Large intestine (tissue), 3 donors: Measurements from ENCODE around the gene IRF4. TPM values are rescaled to one million over a fixed set of nuclear protein-coding genes. Genes with fewer than 3 reads are reported as not detected.
"Not testable (repeated sequence)": the region's sequence is repeated elsewhere in the genome, so short reads cannot be mapped to it uniquely, and the experiment has no call there.

ENCODE experiments used
- DNase-seq, 2 donors: peaks; one replicate each; pipeline versions ENCODE4 v3.0.0 to v3.0.0-alpha.2; 2013
- H3K27ac ChIP-seq: one replicate; pipeline ENCODE4 v1.5.1; 2013; ENCODE audit warnings: low read length
- H3K27me3 ChIP-seq: 2 replicates; pipeline ENCODE4 v1.6.1; 2013; ENCODE audit warnings: low read length; ENCODE audit not compliant: control insufficient read depth, insufficient read depth
- H3K36me3 ChIP-seq: 2 replicates; pipeline ENCODE4 v1.6.1; 2013; ENCODE audit warnings: low read length; ENCODE audit not compliant: control insufficient read depth, insufficient read depth
- H3K4me1 ChIP-seq: one replicate; pipeline ENCODE4 v1.6.1; 2013; ENCODE audit warnings: low read length; ENCODE audit not compliant: control insufficient read depth, insufficient read depth
- H3K4me3 ChIP-seq: one replicate; pipeline ENCODE4 v1.5.1; 2013; ENCODE audit warnings: low read length
- H3K9me3 ChIP-seq: one replicate; pipeline ENCODE4 v1.6.1; 2013; ENCODE audit warnings: mild to moderate bottlenecking, low read depth, low read length, moderate library complexity; ENCODE audit not compliant: control insufficient read depth
- WGBS: methylation state at CpG from one replicate; pipeline ENCODE4 v1.1.5; 2013; ENCODE audit warnings: low lambda C conversion rate; ENCODE audit not compliant: insufficient coverage; 5-methylcytosine and 5-hydroxymethylcytosine counted together
- polyA plus RNA-seq: library from polyadenylated mRNA; unstranded; fragments of 120-200 nt; gene quantifications from one replicate; pipeline ENCODE4 v1.2.1, GENCODE V29; 2013

The IRF4 gene
- polyA plus RNA-seq, 1 donor = 0.21 TPM

- no peaks in the 10 kb centered on the region for H3K27me3 ChIP-seq
- H3K9me3 ChIP-seq = peaks cover 9% of the 10 kb centered on the region
- no peak overlapping the region for H3K27ac ChIP-seq
- no peak for DNase-seq
- no peaks in the 10 kb centered on the region for H3K36me3 ChIP-seq
- H3K4me1 ChIP-seq = no peaks in the 10 kb centered on the region
- no CpG with 5 or more reads among the region's 39 CpGs for WGBS
- H3K4me3 ChIP-seq = no peak overlapping the region
These were observed 32.3 kb downstream of the IRF4 start for GRCh38 chr6:423799-424345.

DNA sequence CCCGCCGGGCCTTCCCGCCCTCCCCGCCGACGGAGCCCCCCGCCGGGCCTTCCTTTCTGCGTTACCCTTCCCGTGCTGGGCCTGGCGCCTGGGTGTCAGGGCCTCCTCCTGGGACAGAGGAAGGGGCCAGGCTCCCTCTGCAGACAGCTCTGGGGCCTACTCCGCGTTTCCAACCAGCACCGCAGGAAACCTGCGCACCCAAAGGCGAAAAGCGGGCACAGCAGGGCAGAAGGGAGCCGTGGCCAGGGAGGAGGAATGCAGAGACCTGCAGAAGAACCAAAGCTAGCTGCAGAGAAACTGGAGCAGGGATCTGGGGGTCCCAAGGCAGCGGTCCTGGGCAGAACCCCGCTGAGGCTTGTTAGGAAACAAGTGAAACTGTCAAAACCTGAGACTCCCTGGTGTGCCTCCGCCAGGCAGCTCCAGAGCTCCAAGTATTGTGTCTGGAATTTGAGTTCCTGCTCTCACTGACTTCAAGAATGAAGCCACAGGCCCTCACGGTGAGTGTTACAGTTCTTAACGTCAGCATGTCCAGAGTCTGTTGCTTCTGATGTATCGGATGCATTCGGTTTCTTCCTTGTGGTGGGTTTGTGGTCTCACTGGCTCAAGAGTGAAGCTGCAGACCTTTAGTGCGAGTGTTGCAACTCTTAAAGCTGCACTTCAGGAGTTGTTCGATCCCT is 33.3 kb downstream of the IRF4 start:
- no peak overlapping the region for H3K4me3 ChIP-seq
- H3K27ac ChIP-seq = no peak overlapping the region
- H3K4me1 ChIP-seq = no peaks in the 10 kb centered on the region
- peaks cover 9% of the 10 kb centered on the region for H3K9me3 ChIP-seq
- no CpG with 5 or more reads among the region's 27 CpGs for WGBS
- H3K36me3 ChIP-seq = no peaks in the 10 kb centered on the region
- no peak for DNase-seq
- no peaks in the 10 kb centered on the region for H3K27me3 ChIP-seq

DNA sequence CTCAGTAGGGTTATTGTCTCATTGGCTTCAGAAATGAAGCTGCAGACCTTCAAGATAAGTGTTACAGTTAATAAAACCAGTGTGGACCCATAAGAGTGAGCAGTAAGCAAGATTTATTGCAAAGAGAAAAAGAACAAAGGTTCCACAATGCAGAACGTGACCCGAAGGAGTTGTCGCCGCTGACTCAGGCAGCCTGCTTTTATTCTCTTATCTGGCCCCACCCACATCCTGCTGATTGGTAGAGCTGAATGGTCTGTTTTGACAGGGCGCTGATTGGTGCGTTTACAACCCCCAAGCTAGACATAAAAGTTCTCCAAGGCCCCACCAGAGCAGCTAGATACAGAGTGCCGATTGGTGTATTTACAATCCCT is 33.9 kb downstream of the IRF4 start:
- H3K4me1 ChIP-seq, DNase-seq, H3K27ac ChIP-seq, H3K36me3 ChIP-seq, H3K4me3 ChIP-seq, H3K27me3 ChIP-seq, H3K9me3 ChIP-seq: not testable (repeated sequence)
- WGBS = no CpG with 5 or more reads among the region's 7 CpGs

GRCh38 chr6:426198-426738 is 34.7 kb downstream of the IRF4 start:
- not testable (repeated sequence) for H3K4me1 ChIP-seq, H3K27me3 ChIP-seq, H3K36me3 ChIP-seq, H3K9me3 ChIP-seq, H3K4me3 ChIP-seq, H3K27ac ChIP-seq, DNase-seq
- WGBS = no CpG with 5 or more reads among the region's 45 CpGs

DNA sequence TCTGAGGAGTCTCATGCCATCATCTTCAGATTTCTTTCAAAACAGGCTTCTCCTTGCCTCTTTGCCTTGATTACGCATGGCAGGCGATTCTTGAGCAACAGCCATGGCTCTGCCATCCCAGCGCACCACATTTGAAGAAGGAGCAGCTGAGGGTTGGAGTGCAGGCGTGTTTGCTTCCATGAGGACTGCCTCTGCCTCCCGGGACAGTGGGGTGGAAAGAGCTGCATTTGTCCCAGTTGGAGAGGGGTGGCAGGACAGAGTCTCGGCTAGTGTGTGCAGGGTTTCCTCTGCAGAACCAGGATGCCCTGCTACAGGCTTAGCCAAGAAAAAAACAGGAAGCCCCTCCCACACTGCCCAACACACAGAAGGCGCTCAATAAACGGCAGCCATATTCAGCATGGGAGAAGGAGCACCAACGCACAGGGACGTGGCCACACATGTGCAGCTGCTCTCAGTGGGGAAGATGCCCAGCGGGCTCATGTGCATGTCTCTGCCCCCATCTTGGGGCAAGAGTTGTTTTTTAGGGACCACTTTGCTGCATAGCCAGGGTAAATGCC is 36.6 kb downstream of the IRF4 start:
- peaks cover 4% of the 10 kb centered on the region for H3K27me3 ChIP-seq
- no peaks in the 10 kb centered on the region for H3K36me3 ChIP-seq
- no peak for DNase-seq
- no peaks in the 10 kb centered on the region for H3K4me1 ChIP-seq
- no peak overlapping the region for H3K4me3 ChIP-seq
- no CpG with 5 or more reads among the region's 11 CpGs for WGBS
- peaks cover 9% of the 10 kb centered on the region for H3K9me3 ChIP-seq
- no peak overlapping the region for H3K27ac ChIP-seq

DNA sequence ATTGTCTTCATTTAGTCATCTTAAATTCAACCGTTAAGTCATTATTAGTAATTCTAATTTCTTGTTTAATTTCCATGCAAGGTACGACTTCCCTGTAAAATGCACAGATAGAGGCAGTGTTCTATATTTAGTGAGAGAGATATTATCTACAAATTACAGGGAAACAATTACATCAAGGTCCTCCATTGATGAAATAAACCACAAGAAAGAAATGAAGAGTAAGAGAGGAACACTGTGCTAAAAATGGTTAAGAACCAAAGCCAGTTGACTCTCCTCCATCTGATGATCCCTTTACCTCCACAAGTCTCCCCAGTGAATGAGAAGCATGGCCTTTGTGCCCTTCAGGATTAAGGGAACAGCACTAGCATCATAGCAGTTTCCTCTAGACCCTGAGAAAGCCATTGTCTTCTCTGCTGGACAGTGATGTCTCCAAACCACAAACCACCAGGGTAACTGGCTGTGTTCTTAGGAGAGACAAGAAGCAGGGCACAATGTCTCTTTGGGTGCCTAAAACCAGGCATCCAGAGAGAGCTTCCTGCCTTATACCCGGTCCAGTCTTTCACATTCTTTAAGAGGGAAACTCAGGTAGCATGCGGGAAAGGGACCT is 38.1 kb downstream of the IRF4 start:
- no peaks in the 10 kb centered on the region for H3K36me3 ChIP-seq
- H3K9me3 ChIP-seq = peaks cover 5% of the 10 kb centered on the region
- H3K4me3 ChIP-seq = no peak overlapping the region
- no peak overlapping the region for H3K27ac ChIP-seq
- no peaks in the 10 kb centered on the region for H3K4me1 ChIP-seq
- 100% methylated on average over 2 of the region's 4 CpGs for WGBS
- no peak for DNase-seq
- peaks cover 4% of the 10 kb centered on the region for H3K27me3 ChIP-seq

- no peaks in the 10 kb centered on the region for H3K36me3 ChIP-seq
- no peak for DNase-seq
- no peaks in the 10 kb centered on the region for H3K4me1 ChIP-seq
- H3K4me3 ChIP-seq = no peak overlapping the region
- peaks cover 5% of the 10 kb centered on the region for H3K9me3 ChIP-seq
- no peak overlapping the region for H3K27ac ChIP-seq
- peaks cover 4% of the 10 kb centered on the region for H3K27me3 ChIP-seq
- 100% methylated on average over 4 of the region's 10 CpGs for WGBS
These were observed 40.0 kb downstream of the IRF4 start for GRCh38 chr6:431504-431903.

- Histone ChIP-seq H3K4me1 (no peaks in the 10 kb centered on the region), H3K9me3 (peaks cover 3% of the 10 kb centered on the region), H3K27me3 (peaks cover 4% of the 10 kb centered on the region), H3K27ac (no peak overlapping the region), H3K4me3 (no peak overlapping the region), H3K36me3 (no peaks in the 10 kb centered on the region)
- no peak for DNase-seq
- no CpG with 5 or more reads among the region's 6 CpGs for WGBS
These were observed 40.4 kb downstream of the IRF4 start for GRCh38 chr6:431986-432385.

GRCh38 chr6:434051-434705 is 42.6 kb downstream of the IRF4 start:
- Histone ChIP-seq H3K4me3 (no peak overlapping the region), H3K36me3 (no peaks in the 10 kb centered on the region), H3K27me3 (peaks cover 4% of the 10 kb centered on the region), H3K27ac (no peak overlapping the region), H3K4me1 (no peaks in the 10 kb centered on the region), H3K9me3 (peaks cover 3% of the 10 kb centered on the region)
- WGBS = 40% methylated on average over 1 of the region's 14 CpGs
- no peak for DNase-seq
